IMR-90 (cell line): Measurements from ENCODE around the gene AMPD2. TPM values are rescaled to one million over a fixed set of nuclear protein-coding genes. Genes with fewer than 3 reads are reported as not detected.

Experiments
- ATAC-seq: fragments of 200-7000 bp; cut with Tn5 transposase; 2 replicates; pipeline ENCODE4 v1.9.1; 2020; ENCODE audit warnings: low read depth, mild to moderate bottlenecking, moderate library complexity
- BruUV-seq: library from RNA; stranded (reverse); fragments of 400-500 nt; replicated peaks from 2 replicates; lab custom pipeline; 2021; lab: Mats Ljungman, UMichigan
- CTCF ChIA-PET: fragments of 300-600 bp; formaldehyde crosslinking; extraction: SDS; loops from one replicate; lab custom pipeline; 2021; ENCODE audit warnings: antibody characterized with exemption; lab: Yijun Ruan, JAX
- POLR2A ChIA-PET: fragments of 300-600 bp; sonication (Branson Sonifier 250); formaldehyde crosslinking; loops from one replicate; lab custom pipeline; 2022; ENCODE audit warnings: antibody characterized with exemption; ENCODE audit not compliant: unreplicated experiment; lab: Charles Lee
- DNase-seq: peaks from one replicate; pipeline ENCODE4 v3.0.0; 2013
- H2AFZ ChIP-seq: replicated peaks from 2 replicates; pipeline ENCODE3; 2013; ENCODE audit warnings: low read length, mild to moderate bottlenecking; ENCODE audit not compliant: poor library complexity
- H2AK5ac ChIP-seq: 2 replicates; pipeline ENCODE4 v1.6.1; 2013; ENCODE audit warnings: low read depth, low read length, inconsistent platforms
- H2AK9ac ChIP-seq: replicated peaks from 2 replicates; pipeline ENCODE3; 2013; ENCODE audit warnings: mild to moderate bottlenecking, low read depth, low read length, moderate library complexity; ENCODE audit not compliant: poor library complexity
- H2BK120ac ChIP-seq: 2 replicates; pipeline ENCODE4 v1.6.1; 2013; ENCODE audit warnings: low read depth, low read length, inconsistent platforms
- H2BK15ac ChIP-seq: 3 replicates; pipeline ENCODE4 v1.6.1; 2013; ENCODE audit warnings: low read depth, low read length, inconsistent platforms
- H2BK20ac ChIP-seq: 2 replicates; pipeline ENCODE4 v1.6.1; 2013; ENCODE audit warnings: low read depth, mild to moderate bottlenecking, inconsistent platforms, low read length, moderate library complexity
- H2BK5ac ChIP-seq: 2 replicates; pipeline ENCODE4 v1.6.1; 2013; ENCODE audit warnings: mild to moderate bottlenecking, low read depth, low read length, inconsistent platforms; ENCODE audit not compliant: poor library complexity, severe bottlenecking
- H3K14ac ChIP-seq: replicated peaks from 2 replicates; pipeline ENCODE4 v1.6.1; 2013; ENCODE audit warnings: low read depth, low read length, inconsistent platforms
- H3K18ac ChIP-seq: 2 replicates; pipeline ENCODE4 v1.6.1; 2013; ENCODE audit warnings: low read depth, low read length, control low read depth
- H3K23ac ChIP-seq: 2 replicates; pipeline ENCODE4 v1.6.1; 2013; ENCODE audit warnings: low read depth, low read length, inconsistent platforms
- H3K27ac ChIP-seq: 2 replicates; pipeline ENCODE4 v1.5.1; 2013; ENCODE audit warnings: mild to moderate bottlenecking, control low read depth, low read length; ENCODE audit not compliant: insufficient read depth
- H3K27me3 ChIP-seq: 2 replicates; pipeline ENCODE4 v1.6.1; 2013; ENCODE audit warnings: low read length; ENCODE audit not compliant: control insufficient read depth, insufficient read depth
- H3K36me3 ChIP-seq: 2 replicates; pipeline ENCODE4 v1.6.1; 2013; ENCODE audit warnings: low read length, mixed read lengths; ENCODE audit not compliant: control insufficient read depth, insufficient read depth
- H3K4ac ChIP-seq: 2 replicates; pipeline ENCODE4 v1.6.1; 2013; ENCODE audit warnings: low read depth, low read length, inconsistent platforms
- H3K4me1 ChIP-seq: 2 replicates; pipeline ENCODE4 v1.6.1; 2013; ENCODE audit warnings: low read length, mixed read lengths; ENCODE audit not compliant: control insufficient read depth, insufficient read depth
- H3K4me2 ChIP-seq: 2 replicates; pipeline ENCODE4 v1.6.1; 2013; ENCODE audit warnings: low read depth, mild to moderate bottlenecking, control low read depth, low read length, moderate library complexity
- H3K4me3 ChIP-seq: 2 replicates; pipeline ENCODE4 v1.5.1; 2013; ENCODE audit warnings: low read depth, mild to moderate bottlenecking, control low read depth, low read length, moderate library complexity; ENCODE audit not compliant: insufficient read depth
- H3K56ac ChIP-seq: 2 replicates; pipeline ENCODE4 v1.6.1; 2013; ENCODE audit warnings: low read length, inconsistent platforms; ENCODE audit not compliant: insufficient read depth; ENCODE audit errors: extremely low read depth
- H3K79me1 ChIP-seq, 2 experiments: 2 replicates each; pipeline ENCODE4 v1.6.1; 2013; ENCODE audit warnings: low read length in 2 of 2, inconsistent platforms in 1 of 2, low read depth in 1 of 2
- H3K9ac ChIP-seq: 2 replicates; pipeline ENCODE4 v1.6.1; 2013; ENCODE audit warnings: low read depth, low read length, control low read depth
- H3K9me1 ChIP-seq: 2 replicates; pipeline ENCODE4 v1.6.1; 2013; ENCODE audit warnings: low read length, inconsistent platforms; ENCODE audit not compliant: insufficient read depth
- H3K9me3 ChIP-seq: 2 replicates; pipeline ENCODE4 v1.6.1; 2013; ENCODE audit warnings: low read length; ENCODE audit not compliant: control insufficient read depth, insufficient read depth
- H4K20me1 ChIP-seq: 2 replicates; pipeline ENCODE4 v1.6.1; 2013; ENCODE audit warnings: low read length, inconsistent platforms; ENCODE audit not compliant: insufficient read depth
- H4K5ac ChIP-seq: 2 replicates; pipeline ENCODE4 v1.6.1; 2013; ENCODE audit warnings: mild to moderate bottlenecking, low read depth, low read length, control low read depth
- H4K8ac ChIP-seq, 2 experiments: 2 replicates each; pipeline ENCODE4 v1.6.1; 2013; ENCODE audit warnings: low read depth in 2 of 2, low read length in 2 of 2, control low read depth in 1 of 2, inconsistent platforms in 1 of 2
- H4K91ac ChIP-seq: 2 replicates; pipeline ENCODE4 v1.6.1; 2013; ENCODE audit warnings: low read depth, low read length, inconsistent platforms; ENCODE audit not compliant: insufficient read depth
- BHLHE40 ChIP-seq: fragments of 150-350 bp; IDR thresholded peaks from 2 replicates; pipeline ENCODE4 v1.6.1; 2016; ENCODE audit warnings: mild to moderate bottlenecking, low read depth, low read length
- CHD1 ChIP-seq: IDR thresholded peaks from 2 replicates; pipeline ENCODE4 v1.6.1; 2012; ENCODE audit warnings: low read depth, low read length, improper control_type of control experiment
- FOS ChIP-seq: fragments of 150-350 bp; IDR thresholded peaks from 2 replicates; pipeline ENCODE4 v1.6.1; 2016; ENCODE audit warnings: low read depth, low read length
- MXI1 ChIP-seq: IDR thresholded peaks from 2 replicates; pipeline ENCODE4 v1.6.1; 2012; ENCODE audit warnings: low read depth, mild to moderate bottlenecking, low read length, moderate library complexity, borderline replicate concordance
- NFE2L2 ChIP-seq: fragments of 150-350 bp; IDR thresholded peaks from 2 replicates; pipeline ENCODE4 v1.6.1; 2016; ENCODE audit warnings: low read depth, mild to moderate bottlenecking, low read length
- POLR2A ChIP-seq: IDR thresholded peaks from 2 replicates; pipeline ENCODE4 v1.6.1; 2012; ENCODE audit warnings: mild to moderate bottlenecking, low read depth, low read length
- RAD21 ChIP-seq: IDR thresholded peaks from 2 replicates; pipeline ENCODE4 v1.6.1; 2012; ENCODE audit warnings: low read length, improper control_type of control experiment
- RFX5 ChIP-seq: IDR thresholded peaks from 2 replicates; pipeline ENCODE4 v1.8.0; 2012; ENCODE audit warnings: low read depth, mild to moderate bottlenecking, low read length, moderate library complexity
- WGBS, 2 experiments: methylation state at CpG; one replicate each; pipeline versions ENCODE4 v1.1.5 to v1.1.7; 2013; ENCODE audit warnings: missing lambda C conversion rate in 2 of 2; ENCODE audit not compliant: insufficient read length in 1 of 2; ENCODE audit errors: extremely low coverage in 2 of 2; 5-methylcytosine and 5-hydroxymethylcytosine counted together
- dilution Hi-C: fragments of 300-500 bp; cut with HindIII; formaldehyde crosslinking; loops from one replicate; pipeline ENCODE4 v1.14.3; 2018; ENCODE audit warnings: low sequenced_read_pairs; ENCODE audit not compliant: unreplicated experiment
- in situ Hi-C: fragments of 300-500 bp; cut with MboI; formaldehyde crosslinking; loops from 3 replicates; pipeline ENCODE4 v1.14.3; 2019; ENCODE audit warnings: low sequenced_read_pairs, inconsistent platforms, mixed read lengths
- intact Hi-C: fragments of 100-400 bp; cut with micrococcal nuclease; formaldehyde crosslinking; loops from 2 replicates; pipeline ENCODE4 v1.10.0; 2022
- polyA plus RNA-seq, 3 experiments: library from polyadenylated mRNA; depleted of rRNA; stranded (reverse); fragments of >200 nt; gene quantifications; 2 replicates each; pipeline ENCODE4 v1.2.3, GENCODE V29; 2012; ENCODE audit warnings: low replicate concordance in 1 of 3
- total RNA-seq: library from RNA; depleted of rRNA; stranded (reverse); fragments of >200 nt; gene quantifications from 2 replicates; pipeline ENCODE4 v1.2.3, GENCODE V29; 2012
- TF ChIP-seq, protein P1 (sequence below): conservative IDR thresholded peaks from 2 replicates; pipeline ENCODE4 v1.5.1; 2012; ENCODE audit warnings: mild to moderate bottlenecking, low read depth, low read length, improper control_type of control experiment

Gene AMPD2
- total and polyA plus RNA-seq, 2 of the 4 experiments (the other 2 are of a cell fraction): 61.5 to 103 TPM

DNA sequence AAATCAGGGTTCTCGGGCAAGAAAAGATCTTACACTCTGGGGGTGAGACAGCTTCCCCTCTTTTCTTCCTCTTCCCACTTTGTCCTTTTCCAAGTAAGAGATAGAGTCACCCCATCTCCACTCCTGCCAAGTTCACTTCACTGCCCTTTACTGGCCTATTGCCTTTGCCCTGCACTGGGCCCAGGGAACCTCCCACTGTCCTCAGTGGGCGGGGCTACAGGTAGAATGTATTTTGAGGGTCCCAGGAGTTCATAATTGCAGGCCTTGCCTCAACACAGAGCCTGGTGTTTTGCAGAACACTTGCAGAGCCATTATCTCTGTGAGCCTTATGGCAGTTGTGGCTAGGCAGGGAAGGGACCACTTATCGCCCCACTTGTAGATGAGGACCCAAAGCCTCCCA, 3.3 kb downstream of the AMPD2 start:
- DNase-seq: no peak
- Histone ChIP-seq H3K79me1 (peaks cover 23 to 83% of the 10 kb centered on the region in 2 experiments; a peak in 3 of 4 replicates), H3K27ac (no peak overlapping the region), H4K8ac (no peak overlapping the region), H3K9me3 (no peaks in the 10 kb centered on the region), H3K9ac (no peak overlapping the region), H3K56ac (no peak overlapping the region), H2BK120ac (no peak overlapping the region), H2AFZ (no peak overlapping the region), H2BK5ac (no peak overlapping the region), H4K20me1 (peaks cover 57% of the 10 kb centered on the region), H2BK20ac (no peak overlapping the region), H3K27me3 (no peaks in the 10 kb centered on the region), H3K14ac (no peak overlapping the region), H3K18ac (no peak overlapping the region), H3K23ac (0 out of 2 replicates have a peak overlapping the region, but pooled peaks have one; percentile 65), H4K5ac (no peak overlapping the region), H3K9me1 (peaks cover 25% of the 10 kb centered on the region), H2BK15ac (no peak overlapping the region), H2AK5ac (no peak overlapping the region), H3K4ac (no peak overlapping the region), H3K4me3 (no peak overlapping the region), H3K4me1 (peaks cover 37% of the 10 kb centered on the region), H3K4me2 (no peak overlapping the region; the same call in 1 of the 2 replicates), H4K91ac (no peak overlapping the region), H3K36me3 (peaks cover 21% of the 10 kb centered on the region), H2AK9ac (peak overlapping the region; percentile 80)
- no TSS peak for BruUV-seq
- intact Hi-C loops (loop anchor here (10.0 kb wide), 1 partner anchor 338 kb away; the partner anchor contains the start of gene PSRC1), in situ Hi-C loops (loop anchor here (5.0 kb wide), 1 partner anchor 76 kb away; the partner anchor contains the start of gene GNAI3), dilution Hi-C loops (no loop called here)
- no peak for ATAC-seq
- ChIA-PET POLR2A (no interaction called here), CTCF (no interaction called here)
- no CpG with 5 or more reads among the region's 3 CpGs for WGBS, 2 experiments
- TF ChIP-seq BHLHE40 (no peak), RAD21 (no peak), POLR2A (no peak), FOS (no peak), MXI1 (no peak), CHD1 (no peak), RFX5 (no peak), NFE2L2 (no peak)
- TF ChIP-seq, protein P1, sequence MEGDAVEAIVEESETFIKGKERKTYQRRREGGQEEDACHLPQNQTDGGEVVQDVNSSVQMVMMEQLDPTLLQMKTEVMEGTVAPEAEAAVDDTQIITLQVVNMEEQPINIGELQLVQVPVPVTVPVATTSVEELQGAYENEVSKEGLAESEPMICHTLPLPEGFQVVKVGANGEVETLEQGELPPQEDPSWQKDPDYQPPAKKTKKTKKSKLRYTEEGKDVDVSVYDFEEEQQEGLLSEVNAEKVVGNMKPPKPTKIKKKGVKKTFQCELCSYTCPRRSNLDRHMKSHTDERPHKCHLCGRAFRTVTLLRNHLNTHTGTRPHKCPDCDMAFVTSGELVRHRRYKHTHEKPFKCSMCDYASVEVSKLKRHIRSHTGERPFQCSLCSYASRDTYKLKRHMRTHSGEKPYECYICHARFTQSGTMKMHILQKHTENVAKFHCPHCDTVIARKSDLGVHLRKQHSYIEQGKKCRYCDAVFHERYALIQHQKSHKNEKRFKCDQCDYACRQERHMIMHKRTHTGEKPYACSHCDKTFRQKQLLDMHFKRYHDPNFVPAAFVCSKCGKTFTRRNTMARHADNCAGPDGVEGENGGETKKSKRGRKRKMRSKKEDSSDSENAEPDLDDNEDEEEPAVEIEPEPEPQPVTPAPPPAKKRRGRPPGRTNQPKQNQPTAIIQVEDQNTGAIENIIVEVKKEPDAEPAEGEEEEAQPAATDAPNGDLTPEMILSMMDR: no peak
